HCT116 (cell line): Measurements from ENCODE around the gene SLC38A3. TPM values are rescaled to one million over a fixed set of nuclear protein-coding genes. Genes with fewer than 3 reads are reported as not detected.

ENCODE experiments used
- ATAC-seq: fragments of 200-7000 bp; cut with Tn5 transposase; 2 replicates; pipeline ENCODE4 v1.9.1; 2020; ENCODE audit warnings: mild to moderate bottlenecking, moderate library complexity
- BruUV-seq: library from RNA; stranded (reverse); fragments of 400-500 nt; replicated peaks from 2 replicates; lab custom pipeline; 2021; lab: Mats Ljungman, UMichigan
- CTCF ChIA-PET: fragments of 300-600 bp; sonication (Branson Sonifier 250); formaldehyde crosslinking; loops from one replicate; lab custom pipeline; 2021; ENCODE audit warnings: antibody characterized with exemption; lab: Charles Lee
- POLR2A ChIA-PET: fragments of 300-600, 350-600 bp; sonication (Branson Sonifier 250); formaldehyde crosslinking; loops from one replicate; lab custom pipeline; 2021; ENCODE audit warnings: antibody characterized with exemption; lab: Charles Lee
- RAD21 ChIA-PET, 2 experiments: fragments of 300-600 bp; sonication (Branson Sonifier 250); formaldehyde crosslinking; loops; one replicate each; lab custom pipeline; 2023; ENCODE audit warnings: low total read pairs in 2 of 2; ENCODE audit not compliant: uncharacterized antibody in 2 of 2, unreplicated experiment in 2 of 2, low non-redundant PET in 1 of 2; lab: Charles Lee
- DNase-seq: peaks from one replicate; pipeline ENCODE4 v3.0.0-alpha.2; 2010; ENCODE audit warnings: low read depth, low spot score
- H2AFZ ChIP-seq: fragments of 200-600 bp; shearing (Covaris generic), sonication (generic); 2 replicates; pipeline ENCODE4 v1.6.1; 2017; ENCODE audit warnings: low read depth, mixed run types, mixed read lengths, antibody characterized with exemption, low read length; ENCODE audit not compliant: poor library complexity, severe bottlenecking
- H3K27ac ChIP-seq: 2 replicates; pipeline ENCODE4 v1.5.1; 2012; ENCODE audit warnings: low read depth, low read length
- H3K27me3 ChIP-seq: fragments of 200-600 bp; sonication (generic); 2 replicates; pipeline ENCODE4 v1.6.1; 2016; ENCODE audit warnings: mixed run types, low read length, mixed read lengths; ENCODE audit not compliant: insufficient read depth
- H3K36me3 ChIP-seq, 2 experiments: fragments of 200-500 bp in 1 of 2; fragments of 200-600 bp in 1 of 2; sonication (Bioruptor generic) in 1 of 2; sonication (generic) in 1 of 2; 2 replicates each; pipeline versions ENCODE4 v1.5.1 to v1.6.1; 2014 to 2016; ENCODE audit warnings: low read length in 2 of 2, inconsistent platforms in 1 of 2, mixed read lengths in 1 of 2, mixed run types in 1 of 2; ENCODE audit not compliant: insufficient read depth in 2 of 2, control insufficient read depth in 1 of 2
- H3K4me1 ChIP-seq, 2 experiments: fragments of 200-600 bp in 1 of 2; sonication (generic) in 1 of 2; 2 replicates each; pipeline versions ENCODE4 v1.5.1 to v1.6.1; 2012 to 2017; ENCODE audit warnings: low read length in 2 of 2, inconsistent platforms in 1 of 2, mild to moderate bottlenecking in 1 of 2, mixed read lengths in 1 of 2, mixed run types in 1 of 2, moderate library complexity in 1 of 2; ENCODE audit not compliant: insufficient read depth in 2 of 2, control insufficient read depth in 1 of 2
- H3K4me2 ChIP-seq: fragments of 200-600 bp; sonication (generic); 2 replicates; pipeline ENCODE4 v1.6.1; 2017; ENCODE audit warnings: mixed run types, low read length, mixed read lengths
- H3K4me3 ChIP-seq, 2 experiments: fragments of 200-600 bp in 1 of 2; sonication (generic) in 1 of 2; replicated peaks in 1 of 2; 2 replicates each; pipeline ENCODE4 v1.5.1; 2011 to 2016; ENCODE audit warnings: low read length in 2 of 2, control low read depth in 1 of 2, low read depth in 1 of 2, mild to moderate bottlenecking in 1 of 2, mixed read lengths in 1 of 2, mixed run types in 1 of 2
- H3K79me2 ChIP-seq: fragments of 200-600 bp; sonication (generic); 2 replicates; pipeline ENCODE4 v1.6.1; 2017; ENCODE audit warnings: mild to moderate bottlenecking, mixed run types, low read length, moderate library complexity, mixed read lengths; ENCODE audit not compliant: insufficient read depth
- H3K9ac ChIP-seq: fragments of 200-600 bp; sonication (generic); 2 replicates; pipeline ENCODE4 v1.6.1; 2016; ENCODE audit warnings: low read length, mixed read lengths
- H3K9me2 ChIP-seq: fragments of 200-600 bp; sonication (generic), shearing (Covaris generic); 2 replicates; pipeline ENCODE4 v1.6.1; 2017; ENCODE audit warnings: mixed run types, mild to moderate bottlenecking, moderate library complexity; ENCODE audit not compliant: insufficient read depth
- H3K9me3 ChIP-seq, 2 experiments: fragments of 200-500 bp in 1 of 2; fragments of 200-600 bp in 1 of 2; sonication (Bioruptor generic) in 1 of 2; sonication (generic) in 1 of 2; 2 replicates each; pipeline ENCODE4 v1.6.1; 2014 to 2017; ENCODE audit warnings: low read length in 2 of 2, mixed read lengths in 2 of 2, inconsistent platforms in 1 of 2, low read depth in 1 of 2, mild to moderate bottlenecking in 1 of 2, mixed run types in 1 of 2, moderate library complexity in 1 of 2; ENCODE audit not compliant: control insufficient read depth in 1 of 2, insufficient read depth in 1 of 2
- H4K20me1 ChIP-seq: fragments of 200-600 bp; sonication (generic), shearing (Covaris generic); 2 replicates; pipeline ENCODE4 v1.6.1; 2017; ENCODE audit warnings: mixed run types, mild to moderate bottlenecking, moderate library complexity; ENCODE audit not compliant: insufficient read depth
- CBX3 ChIP-seq: IDR thresholded peaks from 2 replicates; pipeline ENCODE4 v1.6.1; 2012; ENCODE audit warnings: low read depth
- CTCF ChIP-seq, 3 experiments: fragments of 200-600 bp in 1 of 3; sonication (generic) in 1 of 3; IDR thresholded peaks in 2 of 3; conservative IDR thresholded peaks in 1 of 3; 2 replicates each; pipeline ENCODE4 v1.5.1; 2012 to 2017; ENCODE audit warnings: low read depth in 2 of 3, low read length in 2 of 3, antibody characterized with exemption in 1 of 3, borderline replicate concordance in 1 of 3, control low read depth in 1 of 3, mild to moderate bottlenecking in 1 of 3, mixed read lengths in 1 of 3, mixed run types in 1 of 3, moderate library complexity in 1 of 3; ENCODE audit not compliant: insufficient read depth in 1 of 3
- EGR1 ChIP-seq: IDR thresholded peaks from 2 replicates; pipeline ENCODE4 v1.6.1; 2012; ENCODE audit warnings: low read depth
- ELF1 ChIP-seq: IDR thresholded peaks from 2 replicates; pipeline ENCODE4 v1.6.1; 2012; ENCODE audit warnings: low read depth, borderline replicate concordance
- EZH2 ChIP-seq: fragments of 200-600 bp; sonication (generic); IDR thresholded peaks from 2 replicates; pipeline ENCODE4 v1.6.1; 2017; ENCODE audit warnings: antibody characterized with exemption, mixed run types
- EZH2phosphoT487 ChIP-seq: fragments of 200-600 bp; IDR thresholded peaks from 2 replicates; pipeline ENCODE4 v1.6.1; 2018; ENCODE audit warnings: antibody characterized with exemption, borderline replicate concordance
- MAX ChIP-seq: IDR thresholded peaks from 2 replicates; pipeline ENCODE4 v1.6.1; 2012
- POLR2AphosphoS5 ChIP-seq: IDR thresholded peaks from 2 replicates; pipeline ENCODE4 v1.6.1; 2011; ENCODE audit warnings: mild to moderate bottlenecking, low read depth, low read length, moderate library complexity
- RAD21 ChIP-seq: IDR thresholded peaks from 2 replicates; pipeline ENCODE4 v1.6.1; 2012; ENCODE audit warnings: low read depth, mild to moderate bottlenecking
- SIN3A ChIP-seq: IDR thresholded peaks from 2 replicates; pipeline ENCODE4 v1.6.1; 2012; ENCODE audit warnings: low read depth
- SP1 ChIP-seq: IDR thresholded peaks from 2 replicates; pipeline ENCODE4 v1.6.1; 2012; ENCODE audit warnings: low read depth
- SRF ChIP-seq: IDR thresholded peaks from 2 replicates; pipeline ENCODE4 v1.6.1; 2012; ENCODE audit warnings: low read depth
- TCF7L2 ChIP-seq: IDR thresholded peaks from 2 replicates; pipeline ENCODE4 v1.7.0; 2011; ENCODE audit warnings: borderline replicate concordance, inconsistent platforms; ENCODE audit not compliant: insufficient read depth, insufficient read length; ENCODE audit errors: extremely low read depth
- YY1 ChIP-seq: IDR thresholded peaks from 2 replicates; pipeline ENCODE4 v1.6.1; 2011; ENCODE audit warnings: low read length, low read depth, moderate library complexity, mild to moderate bottlenecking; ENCODE audit not compliant: insufficient replicate concordance; ENCODE audit errors: extremely low read depth
- ZBTB33 ChIP-seq: IDR thresholded peaks from 2 replicates; pipeline ENCODE4 v1.6.1; 2011; ENCODE audit warnings: mild to moderate bottlenecking, low read length, moderate library complexity; ENCODE audit not compliant: insufficient replicate concordance; ENCODE audit errors: extremely low read depth
- ZFX ChIP-seq: fragments of 450-650 bp; IDR thresholded peaks from 2 replicates; pipeline ENCODE4 v1.6.1; 2017
- intact Hi-C: fragments of 100-400 bp; cut with micrococcal nuclease; formaldehyde crosslinking; loops from 2 replicates; pipeline ENCODE4 v1.10.0; 2022
- total RNA-seq: library from RNA; stranded (reverse); gene quantifications from one replicate; pipeline ENCODE4 v1.2.1, GENCODE V29; 2021; ENCODE audit not compliant: unreplicated experiment

Gene SLC38A3
- total RNA-seq, 1 experiment from 2014 or later = 3.1 TPM

- TF ChIP-seq EZH2phosphoT487 (no peak), CBX3 (no peak), TCF7L2 (no peak), ELF1 (no peak), CTCF (IDR thresholded peaks at IDR 0.05 in 2 of 3, conservative IDR thresholded peaks at IDR 0.05 in 1 of 3; ENCODE audit: borderline replicate concordance in 1 of 3, insufficient read depth in 1 of 3, low read depth in 2 of 3, low read length in 2 of 3) (no peak), SRF (no peak)
- Histone ChIP-seq H3K27ac (no peak overlapping the region), H3K9me3 (no peaks in the 10 kb centered on the region), H3K9me2 (no peaks in the 10 kb centered on the region), H3K36me3 (no peaks in the 10 kb centered on the region), H4K20me1 (no peaks in the 10 kb centered on the region), H2AFZ (no peak overlapping the region), H3K4me2 (no peak overlapping the region), H3K9ac (no peak overlapping the region), H3K27me3 (no peaks in the 10 kb centered on the region), H3K4me3 (no peak overlapping the region), H3K4me1 (peaks cover 33 to 52% of the 10 kb centered on the region in 2 experiments), H3K79me2 (peaks cover 12% of the 10 kb centered on the region)
- intact Hi-C loops = no loop called here
- CTCF ChIA-PET = interaction anchor here (0.7 kb wide), 1 partner anchor 14 kb away, joined by 3 read pairs; no protein-coding TSS in a partner anchor
- BruUV-seq = no TSS peak
- POLR2A ChIA-PET = interaction anchor here (0.7 to 1.6 kb wide), 2 partner anchors 14 to 57 kb away, joined by 3 to 4 read pairs; no protein-coding TSS in a partner anchor
- RAD21 ChIA-PET = no interaction called here
- DNase-seq (no peak), ATAC-seq (no peak)
Measured at GRCh38 chr3:50232303-50232702, 27.2 kb downstream of the SLC38A3 start.

- ATAC-seq = no peak
- BruUV-seq = no TSS peak
- no peak for TF ChIP-seq SRF
- no peak for TF ChIP-seq SP1
- TF ChIP-seq ZFX = no peak
- no peak for TF ChIP-seq MAX
- no peak for TF ChIP-seq TCF7L2
- no peak for TF ChIP-seq EZH2phosphoT487
- TF ChIP-seq YY1 = no peak
- TF ChIP-seq SIN3A = no peak
- no peak for TF ChIP-seq EGR1
- TF ChIP-seq POLR2AphosphoS5 = no peak
- no peak for TF ChIP-seq RAD21
- TF ChIP-seq ZBTB33 = no peak
- TF ChIP-seq EZH2 = no peak
- no peak for TF ChIP-seq CBX3
Measured at GRCh38 chr3:50233176-50233575, 28.1 kb downstream of the SLC38A3 start.

More at GRCh38 chr3:50233176-50233575, 28.1 kb downstream of the SLC38A3 start:
- ChIA-PET POLR2A (interaction anchor here (1.6 kb wide), 1 partner anchor 56 kb away, joined by 3 read pairs; no protein-coding TSS in a partner anchor), RAD21 (no interaction called here), CTCF (interaction anchor here (1.9 kb wide), 1 partner anchor 13 kb away, joined by 7 read pairs; no protein-coding TSS in a partner anchor)
- Histone ChIP-seq H3K4me2 (no peak overlapping the region), H3K27me3 (no peaks in the 10 kb centered on the region), H3K4me3 (no peak overlapping the region), H3K4me1 (peaks cover 40 to 54% of the 10 kb centered on the region in 2 experiments), H3K9me2 (no peaks in the 10 kb centered on the region), H3K36me3 (no peaks in the 10 kb centered on the region), H2AFZ (no peak overlapping the region), H3K27ac (no peak overlapping the region), H3K9me3 (no peaks in the 10 kb centered on the region), H3K9ac (no peak overlapping the region), H3K79me2 (peaks cover 20% of the 10 kb centered on the region), H4K20me1 (0 out of 2 replicates have a peak, but pooled peaks cover under 1% of the 10 kb centered on the region)
- DNase-seq = no peak
- intact Hi-C loops = no loop called here
